Measurements from ENCODE around the gene DGCR8. TPM values are rescaled to one million over a fixed set of nuclear protein-coding genes. Genes with fewer than 3 reads are reported as not detected.

The DGCR8 gene
- total RNA-seq, 1 donor from 2014 or later = 37.6 TPM

GRCh38 chr22:20105456-20106204, 25.6 kb downstream of the DGCR8 start:
- ATAC-seq (no peak), DNase-seq (ENCODE audit: low spot score) (no peak)
- intact Hi-C loops (cut with DNase I) = no loop called here

- intact Hi-C loops (cut with DNase I) = no loop called here
- no peak for ATAC-seq
- no peak for DNase-seq (ENCODE audit: low spot score)
Measured at GRCh38 chr22:20106205-20106848, 26.3 kb downstream of the DGCR8 start.

- intact Hi-C loops (cut with DNase I) = no loop called here
- ATAC-seq = no peak
- DNase-seq (ENCODE audit: low spot score) = no peak
Measured at GRCh38 chr22:20106849-20107237, 26.8 kb downstream of the DGCR8 start.

- no peak for ATAC-seq
- no peak for DNase-seq (ENCODE audit: low spot score)
- intact Hi-C loops (cut with DNase I) = no loop called here
Measured at GRCh38 chr22:20107471-20107901, 27.4 kb downstream of the DGCR8 start.

GRCh38 chr22:20107951-20108756, 28.1 kb downstream of the DGCR8 start:
- intact Hi-C loops (cut with DNase I) = no loop called here
- DNase-seq (ENCODE audit: low spot score) (no peak), ATAC-seq (no peak)

- ATAC-seq = no peak
- intact Hi-C loops (cut with DNase I) = no loop called here
- DNase-seq (ENCODE audit: low spot score) = no peak
Measured at GRCh38 chr22:20108757-20109230, 28.8 kb downstream of the DGCR8 start.

- intact Hi-C loops (cut with DNase I) = no loop called here
- ATAC-seq = peak; percentile 14
Measured at GRCh38 chr22:20109411-20110358, 29.6 kb downstream of the DGCR8 start.

GRCh38 chr22:20110359-20110985, 30.4 kb downstream of the DGCR8 start:
- intact Hi-C loops (cut with DNase I) = no loop called here
- DNase-seq (ENCODE audit: low spot score) (no peak), ATAC-seq (no peak)

More at GRCh38 chr22:20109411-20110358, 29.6 kb downstream of the DGCR8 start:
- DNase-seq (ENCODE audit: low spot score) = no peak

GRCh38 chr22:20111045-20111688, 31.1 kb downstream of the DGCR8 start:
- DNase-seq (ENCODE audit: low spot score) (no peak), ATAC-seq (no peak)
- intact Hi-C loops (cut with DNase I) = no loop called here

GRCh38 chr22:20111689-20112622, 31.9 kb downstream of the DGCR8 start:
- no peak for DNase-seq (ENCODE audit: low spot score)
- intact Hi-C loops (cut with DNase I) = no loop called here
- ATAC-seq = no peak

- DNase-seq (ENCODE audit: low spot score) (no peak), ATAC-seq (no peak)
- intact Hi-C loops (cut with DNase I) = no loop called here
Measured at GRCh38 chr22:20112623-20113511, 32.8 kb downstream of the DGCR8 start.

GRCh38 chr22:20113551-20114310, 33.7 kb downstream of the DGCR8 start:
- intact Hi-C loops (cut with DNase I) = no loop called here
- no peak for DNase-seq (ENCODE audit: low spot score)
- ATAC-seq = no peak

- DNase-seq (ENCODE audit: low spot score) (no peak), ATAC-seq (no peak)
- intact Hi-C loops (cut with DNase I) = no loop called here
Measured at GRCh38 chr22:20114506-20115475, 34.8 kb downstream of the DGCR8 start.
